Hepatocyte (in vitro differentiated cells): ENCODE data around the gene PRKAA1.

Experiments used
- EZH2phosphoT487 ChIP-seq: fragments of 200-600 bp; sonication (generic); IDR thresholded peaks from one replicate; pipeline ENCODE4 v1.6.1; 2018; ENCODE audit warnings: antibody characterized with exemption, mild to moderate bottlenecking, low read depth, moderate library complexity; ENCODE audit not compliant: unreplicated experiment, severe bottlenecking
- TF ChIP-seq, protein P1 (sequence below): fragments of 200-600 bp; sonication (generic); IDR thresholded peaks from 2 replicates; pipeline ENCODE4 v1.5.1; 2016; ENCODE audit warnings: antibody characterized with exemption, mild to moderate bottlenecking; ENCODE audit not compliant: poor library complexity

- no peak for TF ChIP-seq EZH2phosphoT487
- TF ChIP-seq, protein P1, sequence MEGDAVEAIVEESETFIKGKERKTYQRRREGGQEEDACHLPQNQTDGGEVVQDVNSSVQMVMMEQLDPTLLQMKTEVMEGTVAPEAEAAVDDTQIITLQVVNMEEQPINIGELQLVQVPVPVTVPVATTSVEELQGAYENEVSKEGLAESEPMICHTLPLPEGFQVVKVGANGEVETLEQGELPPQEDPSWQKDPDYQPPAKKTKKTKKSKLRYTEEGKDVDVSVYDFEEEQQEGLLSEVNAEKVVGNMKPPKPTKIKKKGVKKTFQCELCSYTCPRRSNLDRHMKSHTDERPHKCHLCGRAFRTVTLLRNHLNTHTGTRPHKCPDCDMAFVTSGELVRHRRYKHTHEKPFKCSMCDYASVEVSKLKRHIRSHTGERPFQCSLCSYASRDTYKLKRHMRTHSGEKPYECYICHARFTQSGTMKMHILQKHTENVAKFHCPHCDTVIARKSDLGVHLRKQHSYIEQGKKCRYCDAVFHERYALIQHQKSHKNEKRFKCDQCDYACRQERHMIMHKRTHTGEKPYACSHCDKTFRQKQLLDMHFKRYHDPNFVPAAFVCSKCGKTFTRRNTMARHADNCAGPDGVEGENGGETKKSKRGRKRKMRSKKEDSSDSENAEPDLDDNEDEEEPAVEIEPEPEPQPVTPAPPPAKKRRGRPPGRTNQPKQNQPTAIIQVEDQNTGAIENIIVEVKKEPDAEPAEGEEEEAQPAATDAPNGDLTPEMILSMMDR, result no peak
These were observed 59.7 kb downstream of the PRKAA1 start for GRCh38 chr5:40738502-40738901.
